ENCODE measurements around the gene LHX2.

Gene LHX2

GRCh38 chr9:124000161-124000783 lies 11.3 kb upstream of the LHX2 start:
- DNase-seq, result no peak

GRCh38 chr9:124000784-124001457 lies 10.6 kb upstream of the LHX2 start:
- DNase-seq, result no peak

GRCh38 chr9:124001458-124001799 lies 10.1 kb upstream of the LHX2 start:
- no peak for DNase-seq

GRCh38 chr9:124001866-124002525 lies 9.6 kb upstream of the LHX2 start:
- no peak for DNase-seq

GRCh38 chr9:124003636-124004349 lies 7.8 kb upstream of the LHX2 start:
- DNase-seq, result no peak

GRCh38 chr9:124004593-124004992 lies 7.0 kb upstream of the LHX2 start:
- no peak for DNase-seq

- no peak for DNase-seq
Measured at GRCh38 chr9:124005029-124005771, 6.4 kb upstream of the LHX2 start.

- DNase-seq, result no peak
Measured at GRCh38 chr9:124006448-124007361, 4.9 kb upstream of the LHX2 start.

GRCh38 chr9:124007565-124008302 lies 3.8 kb upstream of the LHX2 start:
- DNase-seq, result no peak

- no peak for DNase-seq
Measured at GRCh38 chr9:124008303-124008693, 3.3 kb upstream of the LHX2 start.

GRCh38 chr9:124008694-124009530 lies 2.7 kb upstream of the LHX2 start:
- no peak for DNase-seq

GRCh38 chr9:124009531-124010217 lies 1.9 kb upstream of the LHX2 start:
- no peak for DNase-seq

- no peak for DNase-seq
Measured at GRCh38 chr9:124010303-124010664, 1.3 kb upstream of the LHX2 start.

- no peak for DNase-seq
Measured at GRCh38 chr9:124010665-124011321, 775 bp upstream of the LHX2 start.

- DNase-seq, result no peak
Measured at GRCh38 chr9:124012368-124013301, 1.1 kb downstream of the LHX2 start.

- DNase-seq, result no peak
Measured at GRCh38 chr9:124013309-124014210, 2.0 kb downstream of the LHX2 start.
